ENCODE data around the gene CDIPT.

The CDIPT gene

GRCh38 chr16:29813644-29814562, 49.1 kb downstream of the CDIPT start:
- peak; percentile 82 for DNase-seq
- no peaks in the 10 kb centered on the region for H3K27me3 ChIP-seq
- no peaks in the 10 kb centered on the region for H3K9me3 ChIP-seq
- no peak for TF ChIP-seq CTCF (IDR thresholded peaks at IDR 0.05; ENCODE audit: low read depth, low read length)
- peaks cover 3% of the 10 kb centered on the region for H3K4me1 ChIP-seq
- peak overlapping the region; percentile 80 for H3K4me3 ChIP-seq (ENCODE audit: low read depth, low read length)
- H3K36me3 ChIP-seq: peaks cover 29% of the 10 kb centered on the region

- peaks cover 3% of the 10 kb centered on the region for H3K4me1 ChIP-seq
- H3K36me3 ChIP-seq: peaks cover 25% of the 10 kb centered on the region
- H3K9me3 ChIP-seq: no peaks in the 10 kb centered on the region
- no peaks in the 10 kb centered on the region for H3K27me3 ChIP-seq
- H3K4me3 ChIP-seq (ENCODE audit: low read depth, low read length): peak overlapping the region; percentile 80
- no peak for TF ChIP-seq CTCF (IDR thresholded peaks at IDR 0.05; ENCODE audit: low read depth, low read length)
- DNase-seq: no peak
Measured at GRCh38 chr16:29812754-29813643, 50.0 kb downstream of the CDIPT start.

GRCh38 chr16:29811896-29812665, 50.9 kb downstream of the CDIPT start, which contains the start of gene PRRT2:
Gene PRRT2 (plus strand): TSS chr16:29812193. CDS start chr16:29813055, 862 bp downstream.
- no peak for TF ChIP-seq CTCF (IDR thresholded peaks at IDR 0.05; ENCODE audit: low read depth, low read length)
- no peaks in the 10 kb centered on the region for H3K27me3 ChIP-seq
- H3K4me1 ChIP-seq: peaks cover 3% of the 10 kb centered on the region
- peak; percentile 84 for DNase-seq
- H3K36me3 ChIP-seq: peaks cover 24% of the 10 kb centered on the region
- peak within 1 kb of the TSS; percentile 80 for H3K4me3 ChIP-seq (ENCODE audit: low read depth, low read length)
- H3K9me3 ChIP-seq: no peaks in the 10 kb centered on the region

- Histone ChIP-seq H3K9me3 (no peaks in the 10 kb centered on the region), H3K4me3 (ENCODE audit: low read depth, low read length) (peak overlapping the region; percentile 80), H3K36me3 (peaks cover 20% of the 10 kb centered on the region), H3K4me1 (peaks cover 3% of the 10 kb centered on the region), H3K27me3 (no peaks in the 10 kb centered on the region)
- no peak for TF ChIP-seq CTCF (IDR thresholded peaks at IDR 0.05; ENCODE audit: low read depth, low read length)
- peak; percentile 100 for DNase-seq
Measured at GRCh38 chr16:29811170-29811895, 51.7 kb downstream of the CDIPT start.

GRCh38 chr16:29810699-29811169, 52.3 kb downstream of the CDIPT start:
- H3K36me3 ChIP-seq: peaks cover 20% of the 10 kb centered on the region
- no peaks in the 10 kb centered on the region for H3K27me3 ChIP-seq
- no peak for DNase-seq
- H3K9me3 ChIP-seq: no peaks in the 10 kb centered on the region
- TF ChIP-seq CTCF (IDR thresholded peaks at IDR 0.05; ENCODE audit: low read depth, low read length): no peak
- H3K4me3 ChIP-seq (ENCODE audit: low read depth, low read length): peak overlapping the region; percentile 80
- H3K4me1 ChIP-seq: peaks cover 3% of the 10 kb centered on the region
